ENCODE results near the gene CXorf38. TPM values are rescaled to one million over a fixed set of nuclear protein-coding genes. Genes with fewer than 3 reads are reported as not detected.

The CXorf38 gene
- total and polyA plus RNA-seq, 3 experiments from 2014 or later: 16.5 to 38.0 (median 16.7) TPM

DNA sequence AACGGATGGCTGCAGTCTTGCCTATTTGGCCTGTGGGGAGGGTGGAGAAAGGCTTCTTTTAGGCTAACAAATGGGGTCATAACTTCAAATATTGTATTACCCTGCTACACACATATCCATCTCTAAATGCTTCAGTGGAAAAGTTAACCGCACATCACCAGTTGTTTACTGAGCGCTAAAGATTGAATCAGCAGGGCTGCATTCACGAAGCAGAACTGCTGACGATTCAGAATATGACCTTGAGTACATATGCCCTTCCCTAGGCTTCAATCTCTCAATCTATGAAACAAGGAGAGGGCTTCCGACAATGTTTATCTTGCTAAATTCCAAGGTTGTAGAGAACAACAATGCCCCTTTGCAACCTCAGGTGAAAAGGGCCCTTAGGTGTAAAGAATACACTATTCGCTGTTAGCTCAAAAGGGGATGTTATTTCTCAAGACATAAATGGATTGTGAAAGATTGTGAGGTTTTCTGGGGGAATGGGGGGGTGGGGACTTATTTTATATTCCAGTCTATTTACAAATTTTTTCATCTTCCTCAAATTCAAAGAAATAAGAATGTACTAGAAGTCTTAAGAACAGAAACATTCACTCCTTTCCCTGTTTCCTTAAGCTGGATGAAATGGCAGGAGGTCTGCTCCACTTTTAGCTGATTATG lies 69.2 kb downstream of the CXorf38 start:
- H3K9me3 Mint-ChIP-seq: no peaks in the 10 kb centered on the region
- H3K4me1 ChIP-seq (ENCODE audit: insufficient read depth, low read length): peaks cover 10% of the 10 kb centered on the region
- POLR2A ChIA-PET: no interaction called here
- CTCF ChIA-PET: interaction anchor here (1.4 kb wide), 1 partner anchor 34 kb away, joined by 3 read pairs; no protein-coding TSS in a partner anchor
- peaks cover 0 to 2% (median 0%) of the 10 kb centered on the region in 3 donors for H3K36me3 Mint-ChIP-seq
- peaks cover 20 to 22% (median 22%) of the 10 kb centered on the region in 3 donors for H3K4me1 Mint-ChIP-seq
- H3K27me3 ChIP-seq (ENCODE audit: insufficient read depth, low read length, poor library complexity, severe bottlenecking): no peaks in the 10 kb centered on the region
- no peaks in the 10 kb centered on the region for H3K36me3 ChIP-seq (ENCODE audit: insufficient read depth, low read length)
- no peak overlapping the region for H3K27ac ChIP-seq (ENCODE audit: low read depth, low read length)
- no peaks in the 10 kb centered on the region for H3K9me3 ChIP-seq (ENCODE audit: low read length)
- DNase-seq: no peak
- H3K27me3 Mint-ChIP-seq: peaks cover 0 to 20% of the 10 kb centered on the region in 2 donors
- H3K27ac Mint-ChIP-seq: no peak overlapping the region
- no peak overlapping the region for H3K4me3 ChIP-seq (ENCODE audit: low read length)
- peak overlapping the region in 1 of 7 donors; percentile 27 for H3K4me3 Mint-ChIP-seq

Other genes starting within 250 kb of the CXorf38 start
- gene ATP6AP2, start 66.6 kb downstream of the CXorf38 start, total RNA-seq: 10 to 100 TPM; 68.0 to 69.4 TPM
- gene ATP6AP2, start 66.6 kb downstream of the CXorf38 start, polyA plus RNA-seq: 175 TPM
- gene MPC1L, start 24.1 kb downstream of the CXorf38 start, total RNA-seq: not detected
- gene MPC1L, start 24.1 kb downstream of the CXorf38 start, polyA plus RNA-seq: not detected
- 10 to 100 TPM; 39.6 to 42.1 TPM for gene MED14, start 88.0 kb upstream of the CXorf38 start, total RNA-seq
- gene MED14, start 88.0 kb upstream of the CXorf38 start, polyA plus RNA-seq: 8.5 TPM

All from CD8-positive, alpha-beta memory T cell (primary cell).